ENCODE data around the gene LRRC58.
A peak's percentile ranks its signal among the peaks of the same experiment; 100 is the strongest.

LRRC58 gene

GRCh38 chr3:120280566-120280965, 68.6 kb downstream of the LRRC58 start:
- no peak for DNase-seq

GRCh38 chr3:120280026-120280425, 69.1 kb downstream of the LRRC58 start:
- no peak for DNase-seq

GRCh38 chr3:120276767-120277166, 72.4 kb downstream of the LRRC58 start:
- DNase-seq, result no peak

GRCh38 chr3:120275618-120276017, 73.5 kb downstream of the LRRC58 start:
- DNase-seq, result no peak

- DNase-seq, result peak in 7 of 56 donors; percentile 4 to 23 (median 8)
Measured at GRCh38 chr3:120274739-120275167, 74.4 kb downstream of the LRRC58 start.

Data from amygdala (tissue), 56 donors.